PC-3 (cell line): Measurements from ENCODE around the gene DHX30. TPM values are rescaled to one million over a fixed set of nuclear protein-coding genes. Genes with fewer than 3 reads are reported as not detected.
"Not testable (repeated sequence)": the region's sequence is repeated elsewhere in the genome, so short reads cannot be mapped to it uniquely, and the experiment has no call there.

Experiments
- ATAC-seq: fragments of 200-7000 bp; cut with Tn5 transposase; 2 replicates; pipeline ENCODE4 v1.9.1; 2020; ENCODE audit warnings: mild to moderate bottlenecking, moderate library complexity
- BruUV-seq: library from RNA; stranded (reverse); fragments of 400-500 nt; replicated peaks from 2 replicates; lab custom pipeline; 2021; lab: Mats Ljungman, UMichigan
- CTCF ChIA-PET: fragments of 300-600 bp; sonication (Branson Sonifier 250); formaldehyde crosslinking; loops from one replicate; lab custom pipeline; 2022; ENCODE audit warnings: antibody characterized with exemption; lab: Charles Lee
- POLR2A ChIA-PET: fragments of 300-600 bp; sonication (Branson Sonifier 250); formaldehyde crosslinking; loops from one replicate; lab custom pipeline; 2022; ENCODE audit warnings: antibody characterized with exemption; ENCODE audit not compliant: unreplicated experiment; lab: Charles Lee
- DNase-seq: peaks from one replicate; pipeline ENCODE4 v3.0.0-alpha.2; 2015
- H2AFZ ChIP-seq: fragments of 300-600 bp; sonication (generic); 2 replicates; pipeline ENCODE4 v1.6.0; 2016; ENCODE audit warnings: antibody characterized with exemption, low read length
- H3F3A ChIP-seq: fragments of 300-600 bp; sonication (generic); one replicate; pipeline ENCODE4 v1.6.0; 2017; ENCODE audit warnings: antibody characterized with exemption, low read length, control low read depth, mild to moderate bottlenecking; ENCODE audit not compliant: unreplicated experiment
- H3K27ac ChIP-seq: fragments of 300-600 bp; sonication (generic); 2 replicates; pipeline ENCODE4 v1.5.1; 2016; ENCODE audit warnings: mild to moderate bottlenecking, low read length
- H3K27me3 ChIP-seq: fragments of 300-600 bp; sonication (generic); 2 replicates; pipeline ENCODE4 v1.6.1; 2016; ENCODE audit warnings: low read length, mixed read lengths
- H3K36me3 ChIP-seq: fragments of 300-600 bp; sonication (generic); 2 replicates; pipeline ENCODE4 v1.6.1; 2016; ENCODE audit warnings: low read depth, mixed run types, low read length, mixed read lengths
- H3K4me1 ChIP-seq: fragments of 300-600 bp; sonication (generic); 2 replicates; pipeline ENCODE4 v1.5.1; 2016; ENCODE audit warnings: low read length; ENCODE audit not compliant: insufficient read depth
- H3K4me2 ChIP-seq: fragments of 300-600 bp; sonication (generic); 2 replicates; pipeline ENCODE4 v1.6.0; 2016; ENCODE audit warnings: low read length
- H3K4me3 ChIP-seq: fragments of 300-600 bp; sonication (generic); 2 replicates; pipeline ENCODE4 v1.5.1; 2016; ENCODE audit warnings: mild to moderate bottlenecking, low read length, mixed read lengths
- H3K79me2 ChIP-seq: fragments of 300-600 bp; sonication (generic); 2 replicates; pipeline ENCODE4 v1.6.1; 2017; ENCODE audit warnings: low read length, mixed read lengths
- H3K9ac ChIP-seq: fragments of 300-600 bp; sonication (generic); 2 replicates; pipeline ENCODE4 v1.6.0; 2016; ENCODE audit warnings: mild to moderate bottlenecking, low read length
- H3K9me2 ChIP-seq: fragments of 300-600 bp; sonication (generic); replicated peaks from 2 replicates; pipeline ENCODE4 v1.6.1; 2016; ENCODE audit warnings: mixed run types, low read length, mixed read lengths
- H3K9me3 ChIP-seq: fragments of 300-600 bp; sonication (generic); 2 replicates; pipeline ENCODE4 v1.6.1; 2016; ENCODE audit warnings: low read length, mixed read lengths
- H4K20me1 ChIP-seq: fragments of 300-600 bp; sonication (generic); 2 replicates; pipeline ENCODE4 v1.6.1; 2016; ENCODE audit warnings: low read length, mixed read lengths
- CTCF ChIP-seq: fragments of 300-600 bp; sonication (generic); conservative IDR thresholded peaks from 2 replicates; pipeline ENCODE4 v1.5.1; 2017; ENCODE audit warnings: antibody characterized with exemption, low read depth, mild to moderate bottlenecking, low read length
- EZH2 ChIP-seq: fragments of 300-600 bp; sonication (generic); IDR thresholded peaks from one replicate; pipeline ENCODE4 v1.6.1; 2017; ENCODE audit warnings: antibody characterized with exemption, mild to moderate bottlenecking, low read length; ENCODE audit not compliant: unreplicated experiment
- EZH2phosphoT487 ChIP-seq: fragments of 300-600 bp; sonication (generic); IDR thresholded peaks from 2 replicates; pipeline ENCODE4 v1.6.1; 2018; ENCODE audit warnings: mild to moderate bottlenecking, antibody characterized with exemption, low read length, borderline replicate concordance
- intact Hi-C: fragments of 100-400 bp; cut with micrococcal nuclease; formaldehyde crosslinking; loops from 2 replicates; pipeline ENCODE4 v1.9.0; 2023
- total RNA-seq: library from RNA; depleted of rRNA; stranded (reverse); fragments of >200 nt; gene quantifications from 2 replicates; pipeline ENCODE4 v1.2.3, GENCODE V29; 2014

The DHX30 gene
- total RNA-seq, 1 experiment from 2014 or later = 152 TPM

- ChIA-PET CTCF (interaction anchor here (0.6 to 1.6 kb wide), 3 partner anchors 314 to 359 kb away, joined by 3 to 15 read pairs (median 4); no protein-coding TSS in a partner anchor), POLR2A (interaction anchor here (0.5 to 0.8 kb wide), 2 partner anchors 31 to 603 kb away, joined by 3 read pairs; no protein-coding TSS in a partner anchor)
- H3K9me2 ChIP-seq = no peaks in the 10 kb centered on the region
- peak overlapping the region; percentile 98 for H3K9ac ChIP-seq
- peak overlapping the region; percentile 86 for H2AFZ ChIP-seq
- peak; percentile 82 for TF ChIP-seq CTCF
- no peak for TF ChIP-seq EZH2phosphoT487
- H3K4me3 ChIP-seq = peak overlapping the region; percentile 94
- peaks cover 39% of the 10 kb centered on the region for H3K79me2 ChIP-seq
- peaks cover 12% of the 10 kb centered on the region; the same call in 1 of the 2 replicates for H4K20me1 ChIP-seq
- peaks cover 25% of the 10 kb centered on the region for H3K36me3 ChIP-seq
- H3K4me1 ChIP-seq = peaks cover 17% of the 10 kb centered on the region
- DNase-seq (peak; percentile 89), ATAC-seq (peak; percentile 99)
- no peaks in the 10 kb centered on the region for H3F3A ChIP-seq
- peak overlapping the region; percentile 36 for H3K27ac ChIP-seq
- peak overlapping the region; percentile 96 for H3K4me2 ChIP-seq
- intact Hi-C loops = no loop called here
- no TSS peak for BruUV-seq
- no peaks in the 10 kb centered on the region for H3K9me3 ChIP-seq
- H3K27me3 ChIP-seq = no peaks in the 10 kb centered on the region
These were observed 21.9 kb downstream of the DHX30 start for GRCh38 chr3:47824541-47825473.

GRCh38 chr3:47825590-47825989 lies 22.7 kb downstream of the DHX30 start:
- H3K9me2 ChIP-seq = no peaks in the 10 kb centered on the region
- H3K9me3 ChIP-seq = no peaks in the 10 kb centered on the region
- H3K9ac ChIP-seq = peak overlapping the region; percentile 98
- H3F3A ChIP-seq = no peaks in the 10 kb centered on the region
- peak overlapping the region; percentile 94 for H3K4me3 ChIP-seq
- H3K36me3 ChIP-seq = peaks cover 25% of the 10 kb centered on the region
- intact Hi-C loops = no loop called here
- DNase-seq (no peak), ATAC-seq (no peak; the same call in 1 of the 2 replicates)
- no peaks in the 10 kb centered on the region for H3K27me3 ChIP-seq
- H4K20me1 ChIP-seq = peaks cover 12% of the 10 kb centered on the region; the same call in 1 of the 2 replicates
- peaks cover 39% of the 10 kb centered on the region for H3K79me2 ChIP-seq
- TF ChIP-seq EZH2 = no peak
- no peak for TF ChIP-seq EZH2phosphoT487
- no peak for TF ChIP-seq CTCF
- peak overlapping the region; percentile 36 for H3K27ac ChIP-seq
- H3K4me1 ChIP-seq = peaks cover 17% of the 10 kb centered on the region
- ChIA-PET CTCF (interaction anchor here (0.6 kb wide), 1 partner anchor 313 kb away, joined by 3 read pairs; no protein-coding TSS in a partner anchor), POLR2A (interaction anchor here (0.5 kb wide), 1 partner anchor 30 kb away, joined by 3 read pairs; no protein-coding TSS in a partner anchor)
- no TSS peak for BruUV-seq
- peak overlapping the region; percentile 86 for H2AFZ ChIP-seq
- peak overlapping the region; percentile 96 for H3K4me2 ChIP-seq

DNA sequence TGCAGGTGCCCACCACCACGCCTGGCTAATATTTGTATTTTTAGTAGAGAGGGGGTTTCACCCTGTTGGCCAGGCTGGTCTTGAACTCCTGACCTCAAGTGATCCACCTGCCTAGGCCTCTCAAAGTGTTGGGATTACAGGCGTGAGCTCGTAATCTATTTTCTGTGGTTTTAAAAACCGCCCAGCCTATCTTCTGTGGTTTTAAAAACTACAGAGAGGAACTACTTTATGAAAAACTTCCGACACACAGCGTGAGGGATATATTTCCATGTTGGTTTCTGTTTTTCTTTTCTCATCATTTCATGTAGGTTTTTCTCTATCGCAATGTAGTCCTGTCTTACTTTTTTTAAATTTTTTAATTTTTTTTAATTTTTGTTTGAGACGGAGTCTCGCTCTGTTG lies 26.5 kb downstream of the DHX30 start:
- H3K27ac ChIP-seq, BruUV-seq, CTCF ChIA-PET, H2AFZ ChIP-seq, H3K27me3 ChIP-seq, H3K9me2 ChIP-seq, H3K4me3 ChIP-seq, H3F3A ChIP-seq, POLR2A ChIA-PET, H3K9me3 ChIP-seq, DNase-seq, H3K9ac ChIP-seq, intact Hi-C loops, H3K4me2 ChIP-seq, ATAC-seq: not testable (repeated sequence)
- Histone ChIP-seq H3K36me3 (peaks cover 52% of the 10 kb centered on the region), H4K20me1 (peaks cover 12% of the 10 kb centered on the region; the same call in 1 of the 2 replicates), H3K4me1 (peaks cover 13% of the 10 kb centered on the region), H3K79me2 (peaks cover 35% of the 10 kb centered on the region)
